BLaER1 treated with 17β-estradiol and CSF1 and Interleukin-3, amounts not matched to agents 10 nM and 100 nM (cell line): ENCODE measurements around the gene JTB.
A peak's percentile ranks its signal among the peaks of the same experiment; 100 is the strongest.

ENCODE experiments used
- H3K27ac ChIP-seq, 11 experiments: shearing (Covaris generic); formaldehyde crosslinking; 2 replicates each; pipeline ENCODE4 v1.8.1; 2022
- H3K27me3 ChIP-seq, 11 experiments: shearing (Covaris generic); formaldehyde crosslinking; 2 replicates each; pipeline ENCODE4 v1.8.1; 2022
- H3K36me3 ChIP-seq, 11 experiments: shearing (Covaris generic); formaldehyde crosslinking; 2 replicates each; pipeline ENCODE4 v1.8.1; 2022
- H3K4me1 ChIP-seq, 10 experiments: shearing (Covaris generic); formaldehyde crosslinking; 2 replicates each; pipeline ENCODE4 v1.8.1; 2022
- H3K4me2 ChIP-seq, 11 experiments: shearing (Covaris generic); formaldehyde crosslinking; 2 replicates each; pipeline ENCODE4 v1.8.1; 2022
- H3K4me3 ChIP-seq, 10 experiments: shearing (Covaris generic); formaldehyde crosslinking; 2 replicates each; pipeline ENCODE4 v1.8.1; 2022
- H3K9ac ChIP-seq, 11 experiments: shearing (Covaris generic); formaldehyde crosslinking; 2 replicates each; pipeline ENCODE4 v1.8.1; 2022
- H3K9me3 ChIP-seq, 11 experiments: shearing (Covaris generic); formaldehyde crosslinking; replicated peaks in 1 of 11; 2 replicates each; pipeline ENCODE4 v1.8.1; 2022
- H4K20me1 ChIP-seq, 11 experiments: shearing (Covaris generic); formaldehyde crosslinking; 2 replicates each; pipeline ENCODE4 v1.8.1; 2022
- Cebpa-rat ChIP-seq, 11 experiments: shearing (Covaris generic); IDR thresholded peaks; 2 replicates each; pipeline ENCODE4 v1.8.1; 2022

The JTB gene

DNA sequence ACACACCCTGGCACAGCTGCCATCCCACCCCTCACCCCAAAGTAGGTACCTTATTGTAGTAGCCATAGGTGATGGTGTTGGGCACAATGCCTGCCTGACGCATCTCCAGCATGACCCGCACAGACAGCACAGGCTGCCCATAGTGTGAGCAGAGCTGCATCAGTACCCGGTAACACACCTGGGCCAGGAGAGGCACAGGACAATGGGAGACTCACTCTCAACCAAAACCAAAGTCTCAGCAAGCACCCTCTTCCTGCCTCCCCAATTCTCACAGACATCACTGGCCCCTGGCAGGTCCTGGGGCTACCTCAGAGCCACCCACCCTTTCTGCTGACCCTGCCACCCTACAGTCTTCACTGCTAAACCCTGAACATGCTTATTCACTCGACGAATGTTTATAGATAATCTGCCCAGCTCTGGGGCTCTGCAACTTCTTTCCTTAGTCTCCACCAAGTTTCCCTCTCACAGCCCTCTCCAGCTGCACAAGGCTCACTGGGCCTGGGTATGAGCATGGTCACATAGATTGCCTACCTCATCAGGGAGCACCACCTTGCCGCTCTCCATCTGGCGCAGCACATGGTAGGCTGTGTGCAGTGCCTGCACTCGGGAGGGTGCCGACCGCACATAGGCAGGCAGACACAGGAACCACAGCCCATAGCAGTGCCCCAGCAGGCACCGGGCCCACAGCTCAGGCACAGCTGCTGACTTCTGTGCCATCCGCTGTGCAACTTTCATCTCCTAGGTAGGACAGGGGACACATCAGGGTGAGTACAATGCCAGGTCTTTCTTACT is 41.3 kb downstream of the JTB start:
- Histone ChIP-seq H3K27me3 (no peaks in the 10 kb centered on the region), H3K36me3 (peaks cover 95 to 100% (median 99%) of the 10 kb centered on the region in 11 experiments), H3K4me3 (no peak overlapping the region), H3K9me3 (no peaks in the 10 kb centered on the region), H4K20me1 (peaks cover 0 to 99% (median 29%) of the 10 kb centered on the region in 11 experiments; a peak in 15 of 22 replicates), H3K4me2 (no peak overlapping the region), H3K9ac (peak overlapping the region in 3 of 11 experiments; percentile 5 to 37 (median 24); a peak in 3 of 22 replicates), H3K4me1 (peaks cover 0 to 49% (median 5%) of the 10 kb centered on the region in 10 experiments; a peak in 12 of 20 replicates), H3K27ac (no peak overlapping the region)
- TF ChIP-seq Cebpa-rat (IDR thresholded peaks at IDR 0.05): no peak

DNA sequence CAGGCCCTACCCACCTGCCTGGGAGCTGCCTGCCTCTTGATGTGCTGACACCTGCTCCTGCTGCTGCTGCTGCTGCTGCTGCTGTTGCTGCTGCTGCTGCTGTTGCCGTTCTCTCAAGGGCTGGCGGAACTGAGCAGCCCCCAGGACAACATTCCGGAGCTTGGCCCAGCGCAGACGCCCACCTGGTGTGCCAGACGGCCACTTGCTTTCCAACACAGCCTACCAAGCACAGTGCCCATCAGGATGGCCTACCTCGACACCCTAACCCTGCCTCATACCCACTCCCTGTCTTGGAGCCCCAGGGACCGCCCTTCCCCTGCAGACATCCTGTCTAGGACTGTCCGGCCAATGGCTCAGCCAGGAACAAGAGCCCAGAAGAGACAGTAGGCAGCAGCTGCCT is 42.7 kb downstream of the JTB start:
- no peak overlapping the region for H3K4me3 ChIP-seq
- H3K9ac ChIP-seq: 0 out of 22 replicates have a peak overlapping the region, but pooled peaks of 1 of the 11 experiments have one; percentile 7
- peaks cover 3 to 40% (median 12%) of the 10 kb centered on the region in 10 experiments; a peak in 19 of 20 replicates for H3K4me1 ChIP-seq
- H3K9me3 ChIP-seq: no peaks in the 10 kb centered on the region
- no peaks in the 10 kb centered on the region for H3K27me3 ChIP-seq
- H3K36me3 ChIP-seq: peaks cover 94 to 100% (median 99%) of the 10 kb centered on the region in 11 experiments
- no peak overlapping the region for H3K4me2 ChIP-seq
- H4K20me1 ChIP-seq: peaks cover 0 to 99% (median 17%) of the 10 kb centered on the region in 11 experiments; a peak in 13 of 22 replicates
- no peak for TF ChIP-seq Cebpa-rat (IDR thresholded peaks at IDR 0.05)
- H3K27ac ChIP-seq: no peak overlapping the region

DNA sequence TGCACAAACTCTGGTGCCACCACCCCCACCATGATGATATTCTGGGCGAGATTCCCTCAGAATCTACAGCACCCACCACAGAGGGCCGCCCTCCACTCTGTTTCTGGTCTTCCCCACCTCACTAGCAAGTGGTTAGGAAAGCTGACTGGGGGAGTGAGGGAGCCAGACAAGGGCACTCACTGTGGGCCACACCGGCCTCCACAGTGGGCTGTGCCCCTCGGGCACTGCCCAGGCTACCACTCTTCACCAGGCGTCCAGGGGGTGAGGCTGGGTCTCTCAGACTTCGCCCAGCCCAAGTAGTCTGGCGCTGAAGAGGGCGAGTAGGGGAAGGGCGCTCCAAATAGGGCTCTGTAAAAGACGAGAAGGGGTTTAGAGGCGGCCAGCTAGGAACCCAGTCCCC is 43.5 kb downstream of the JTB start:
- peak overlapping the region in 2 of 11 experiments; percentile 2 to 10; a peak in 2 of 22 replicates for H3K9ac ChIP-seq
- no peaks in the 10 kb centered on the region for H3K27me3 ChIP-seq
- H3K36me3 ChIP-seq: peaks cover 91 to 100% (median 99%) of the 10 kb centered on the region in 11 experiments
- no peak for TF ChIP-seq Cebpa-rat (IDR thresholded peaks at IDR 0.05)
- no peak overlapping the region for H3K4me3 ChIP-seq
- H3K4me1 ChIP-seq: peaks cover 11 to 41% (median 19%) of the 10 kb centered on the region in 10 experiments
- no peak overlapping the region; a peak in 1 of 22 replicates for H3K27ac ChIP-seq
- peaks cover 0 to 99% (median 10%) of the 10 kb centered on the region in 11 experiments; a peak in 13 of 22 replicates for H4K20me1 ChIP-seq
- no peak overlapping the region for H3K4me2 ChIP-seq
- H3K9me3 ChIP-seq: no peaks in the 10 kb centered on the region

DNA sequence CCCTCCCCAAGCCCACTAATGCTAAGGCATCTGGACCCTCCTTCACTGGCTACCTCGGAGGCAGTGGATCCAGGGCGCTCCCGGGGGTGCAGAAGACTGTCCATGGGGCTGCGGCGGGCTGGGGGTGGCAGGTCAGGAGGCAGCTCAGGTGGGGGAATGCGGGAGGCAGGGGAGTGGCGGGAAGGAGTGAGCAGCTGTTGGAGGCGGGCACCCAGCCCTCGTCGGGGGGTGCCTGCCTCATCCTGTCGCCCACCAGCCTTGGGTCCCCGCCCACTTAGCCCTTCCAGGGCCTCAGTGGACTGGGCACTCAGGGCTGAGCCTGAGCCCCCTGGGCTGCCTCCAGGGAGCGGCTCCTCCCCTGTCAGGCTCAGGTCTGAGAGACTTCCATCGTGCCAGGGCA is 44.0 kb downstream of the JTB start:
- H3K9ac ChIP-seq: peak overlapping the region in 1 of 11 experiments; percentile 2; a peak in 1 of 22 replicates
- no peaks in the 10 kb centered on the region for H3K27me3 ChIP-seq
- peaks cover 16 to 42% (median 25%) of the 10 kb centered on the region in 10 experiments for H3K4me1 ChIP-seq
- H3K9me3 ChIP-seq: no peaks in the 10 kb centered on the region
- H3K36me3 ChIP-seq: peaks cover 85 to 100% (median 95%) of the 10 kb centered on the region in 11 experiments
- TF ChIP-seq Cebpa-rat (IDR thresholded peaks at IDR 0.05): no peak
- no peak overlapping the region for H3K27ac ChIP-seq
- peaks cover 0 to 99% (median 6%) of the 10 kb centered on the region in 11 experiments; a peak in 13 of 22 replicates for H4K20me1 ChIP-seq
- no peak overlapping the region for H3K4me3 ChIP-seq
- H3K4me2 ChIP-seq: no peak overlapping the region

DNA sequence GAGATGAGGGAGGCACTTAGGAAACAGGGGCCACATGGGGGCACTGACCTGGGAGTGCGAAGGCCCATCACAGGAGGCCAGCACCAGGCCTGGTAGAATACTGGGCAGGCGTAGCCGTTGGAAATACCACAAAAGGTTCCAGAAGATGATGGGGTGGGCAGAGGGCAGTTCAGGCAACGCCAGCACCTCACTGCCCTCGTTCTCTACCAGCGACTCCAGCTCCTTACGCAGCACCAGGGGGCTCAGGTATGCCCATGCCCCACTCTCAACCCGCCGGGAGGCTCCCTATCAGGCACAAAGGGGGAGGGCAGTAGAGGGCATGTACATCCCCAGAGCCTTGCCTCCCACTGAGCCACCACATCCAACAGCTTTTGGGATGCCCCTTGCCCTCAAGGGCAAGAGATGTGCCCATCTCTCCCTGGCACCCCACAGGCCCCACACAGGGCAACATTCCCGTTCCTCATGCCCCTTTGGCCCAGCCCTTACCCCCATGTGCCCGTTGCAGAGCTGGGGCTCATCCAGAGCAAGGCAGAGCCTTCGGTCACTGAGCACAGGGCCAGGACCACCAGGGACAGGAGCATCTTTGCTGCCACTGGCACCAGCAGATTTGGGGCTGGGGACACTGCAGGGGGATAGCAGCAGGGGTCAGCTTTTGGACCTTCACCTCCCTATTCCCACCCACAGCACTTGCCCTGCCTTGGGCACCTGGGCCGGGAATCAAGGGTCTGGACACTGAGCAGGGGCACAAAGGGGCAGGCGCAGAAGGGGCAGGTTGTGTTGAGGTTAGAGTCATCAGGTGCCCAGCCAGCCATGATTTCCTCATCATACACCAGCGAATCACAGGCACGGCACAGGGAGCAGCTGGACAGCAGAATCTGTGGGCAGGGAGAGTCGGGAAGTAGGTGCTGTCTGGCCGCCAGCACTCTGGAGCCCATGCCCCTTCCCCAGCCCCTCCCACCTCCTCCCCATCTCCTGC is 45.0 kb downstream of the JTB start:
- no peak for TF ChIP-seq Cebpa-rat (IDR thresholded peaks at IDR 0.05)
- Histone ChIP-seq H3K27ac (no peak overlapping the region), H3K4me1 (peaks cover 26 to 45% (median 35%) of the 10 kb centered on the region in 10 experiments), H4K20me1 (peaks cover 0 to 93% (median 6%) of the 10 kb centered on the region in 11 experiments; a peak in 13 of 22 replicates), H3K9ac (0 out of 22 replicates have a peak overlapping the region, but pooled peaks of 1 of the 11 experiments have one; percentile 5), H3K4me3 (no peak overlapping the region), H3K27me3 (no peaks in the 10 kb centered on the region), H3K36me3 (peaks cover 76 to 95% (median 85%) of the 10 kb centered on the region in 11 experiments), H3K4me2 (no peak overlapping the region), H3K9me3 (no peaks in the 10 kb centered on the region)

DNA sequence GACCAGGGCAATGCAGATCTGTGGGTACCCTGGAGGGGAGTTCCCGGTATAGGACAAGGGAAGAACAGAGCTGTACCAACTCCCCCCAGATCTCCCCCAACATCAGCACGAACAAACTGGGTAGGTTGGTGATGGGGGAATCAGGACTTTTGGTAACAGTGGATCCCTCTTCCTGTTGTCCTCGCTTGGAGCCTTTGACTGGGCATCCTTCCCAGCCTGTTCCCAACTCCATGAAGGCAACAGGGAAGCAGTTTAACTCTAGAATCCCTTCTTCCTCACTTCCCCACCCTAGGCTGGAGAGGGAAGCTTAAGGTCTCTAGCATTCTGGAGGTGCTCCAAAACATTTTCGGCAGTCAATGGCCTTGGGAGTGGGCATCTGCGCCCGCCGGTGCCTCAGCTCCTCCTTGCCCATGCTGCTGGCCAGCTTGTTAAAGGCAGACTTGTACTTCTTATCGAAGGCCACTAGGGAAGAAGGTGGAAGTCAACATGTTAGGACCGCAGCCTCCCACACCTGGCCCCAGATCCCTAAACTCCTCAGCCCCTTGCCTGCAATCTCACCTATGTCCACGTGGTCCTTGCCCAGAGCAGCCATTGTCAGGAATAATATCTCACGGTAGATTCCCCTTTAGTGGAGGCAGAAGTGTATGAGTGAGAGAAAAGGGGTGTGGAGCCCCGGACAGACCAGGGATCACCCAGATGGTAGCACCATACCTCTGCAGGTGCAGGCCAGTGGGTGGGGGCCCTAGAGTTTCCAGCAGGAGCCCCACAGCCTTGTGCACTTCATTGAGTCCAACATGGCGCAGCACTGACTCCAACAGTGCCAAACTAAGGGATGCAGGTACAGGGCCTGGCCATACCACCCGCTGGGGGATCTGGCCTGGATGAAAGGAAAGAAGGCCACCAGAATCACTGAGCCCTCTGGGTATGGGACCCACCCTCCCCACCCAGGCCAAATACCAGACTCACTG is 47.2 kb downstream of the JTB start:
- no peaks in the 10 kb centered on the region for H3K9me3 ChIP-seq

DNA sequence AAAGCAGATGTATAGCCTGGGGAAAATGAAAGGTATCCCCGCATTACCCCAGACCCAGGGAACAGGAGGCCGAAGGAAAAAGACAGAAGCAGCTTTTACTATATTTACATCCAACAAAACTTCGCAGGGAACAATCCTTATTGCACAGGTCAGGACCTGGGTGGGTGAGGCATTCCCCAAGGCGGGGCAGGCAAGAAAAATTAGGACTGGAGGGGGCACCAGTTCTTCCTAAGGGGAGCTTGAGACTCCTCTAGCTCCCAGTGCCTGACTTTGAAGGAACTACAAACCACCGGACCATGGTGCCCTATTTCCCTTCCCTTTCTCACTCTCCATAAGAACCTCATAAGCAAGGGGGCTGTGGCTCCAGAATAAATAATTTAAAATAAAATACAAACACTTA is 48.0 kb downstream of the JTB start:
- no peak overlapping the region for H3K4me3 ChIP-seq
- H3K4me1 ChIP-seq: peaks cover 38 to 48% (median 43%) of the 10 kb centered on the region in 10 experiments
- H3K27ac ChIP-seq: peak overlapping the region in 8 of 11 experiments; percentile 8 to 57 (median 24); a peak in 8 of 22 replicates
- H4K20me1 ChIP-seq: peaks cover 0 to 63% (median 6%) of the 10 kb centered on the region in 11 experiments; a peak in 12 of 22 replicates
- peak overlapping the region in 4 of 11 experiments; percentile 1 to 24 (median 10); a peak in 3 of 22 replicates for H3K9ac ChIP-seq
- H3K9me3 ChIP-seq: no peaks in the 10 kb centered on the region
- H3K27me3 ChIP-seq: no peaks in the 10 kb centered on the region
- peak overlapping the region in 10 of 11 experiments; percentile 19 to 69 (median 54); a peak in 19 of 22 replicates for H3K4me2 ChIP-seq
- no peak for TF ChIP-seq Cebpa-rat (IDR thresholded peaks at IDR 0.05)
- peaks cover 46 to 64% (median 55%) of the 10 kb centered on the region in 11 experiments for H3K36me3 ChIP-seq

More for the DNA sequence above, 47.2 kb downstream of the JTB start:
- Histone ChIP-seq H3K36me3 (peaks cover 54 to 73% (median 64%) of the 10 kb centered on the region in 11 experiments), H3K27ac (peak overlapping the region in 1 of 11 experiments; percentile 56; a peak in 1 of 22 replicates), H3K27me3 (no peaks in the 10 kb centered on the region), H3K9ac (no peak overlapping the region), H3K4me1 (peaks cover 36 to 44% (median 39%) of the 10 kb centered on the region in 10 experiments), H3K4me2 (peak overlapping the region in 7 of 11 experiments; percentile 10 to 61 (median 48); a peak in 7 of 22 replicates), H3K4me3 (no peak overlapping the region), H4K20me1 (peaks cover 0 to 71% (median 6%) of the 10 kb centered on the region in 11 experiments; a peak in 13 of 22 replicates)
- no peak for TF ChIP-seq Cebpa-rat (IDR thresholded peaks at IDR 0.05)
